SK-N-SH treated with all-trans-retinoic acid at 6 μM for 48 hours (cell line): ENCODE data around the gene ADAMTS18.

ENCODE experiments used
- ARNTL ChIP-seq: fragments of 450-650 bp; formaldehyde crosslinking; IDR thresholded peaks from 2 replicates; pipeline ENCODE4 v1.5.0; 2020; ENCODE audit warnings: low read depth, mild to moderate bottlenecking, moderate library complexity, borderline replicate concordance
- BACH2 ChIP-seq: fragments of 250-450 bp; sonication (Bioruptor Pico); IDR thresholded peaks from 2 replicates; pipeline ENCODE4 v1.9.0; 2021; ENCODE audit warnings: mild to moderate bottlenecking, borderline replicate concordance
- CREB5 ChIP-seq: fragments of 250-450 bp; sonication (Bioruptor Pico); IDR thresholded peaks from 2 replicates; pipeline ENCODE4 v1.5.1; 2020; ENCODE audit warnings: low read depth, mild to moderate bottlenecking, moderate library complexity
- CSRNP3 ChIP-seq: fragments of 250-450 bp; sonication (Bioruptor Pico); IDR thresholded peaks from 2 replicates; pipeline ENCODE4 v1.5.1; 2021; ENCODE audit warnings: mild to moderate bottlenecking, moderate library complexity
- GLIS3 ChIP-seq: fragments of 250-450 bp; sonication (Bioruptor Pico); IDR thresholded peaks from 2 replicates; pipeline ENCODE4 v1.5.0; 2020; ENCODE audit warnings: mild to moderate bottlenecking, moderate library complexity
- OSR1 ChIP-seq: fragments of 250-450 bp; sonication (Bioruptor Pico); IDR thresholded peaks from 2 replicates; pipeline ENCODE4 v1.8.0; 2022; ENCODE audit warnings: moderate library complexity, mild to moderate bottlenecking, inconsistent platforms
- PATZ1 ChIP-seq: fragments of 250-450 bp; sonication (Bioruptor Pico); IDR thresholded peaks from 2 replicates; pipeline ENCODE4 v1.8.0; 2020; ENCODE audit warnings: mild to moderate bottlenecking, moderate library complexity, borderline replicate concordance
- RARB ChIP-seq: fragments of 250-450 bp; sonication (Bioruptor Pico); IDR thresholded peaks from 2 replicates; pipeline ENCODE4 v1.8.0; 2021; ENCODE audit warnings: mild to moderate bottlenecking, moderate library complexity
- ZFP3 ChIP-seq: fragments of 250-450 bp; sonication (Bioruptor Pico); IDR thresholded peaks from 2 replicates; pipeline ENCODE4 v1.5.0; 2020; ENCODE audit warnings: mild to moderate bottlenecking, moderate library complexity
- ZFP30 ChIP-seq: fragments of 450-650 bp; formaldehyde crosslinking; IDR thresholded peaks from 2 replicates; pipeline ENCODE4 v1.5.0; 2022; ENCODE audit warnings: mild to moderate bottlenecking, moderate library complexity
- ZNF565 ChIP-seq: fragments of 450-650 bp; formaldehyde crosslinking; conservative IDR thresholded peaks from 2 replicates; pipeline ENCODE4 v1.5.0; 2020; ENCODE audit warnings: low read depth, mild to moderate bottlenecking, moderate library complexity

GRCh38 chr16:77430360-77430759 lies 4.5 kb downstream of the ADAMTS18 start:
- no peak for TF ChIP-seq ZNF565
- TF ChIP-seq OSR1 (CRISPR knock-in tag) = no peak
- no peak for TF ChIP-seq GLIS3
- no peak for TF ChIP-seq RARB (CRISPR knock-in tag)
- no peak for TF ChIP-seq ZFP3 (CRISPR knock-in tag)
- no peak for TF ChIP-seq ZFP30 (CRISPR knock-in tag)
- TF ChIP-seq PATZ1 (CRISPR knock-in tag) = no peak
- TF ChIP-seq CREB5 = no peak
- TF ChIP-seq BACH2 = no peak
- TF ChIP-seq ARNTL = no peak
- TF ChIP-seq CSRNP3 (CRISPR knock-in tag) = no peak
